SJCRH30 (cell line): ENCODE results near the gene LAPTM5. TPM values are rescaled to one million over a fixed set of nuclear protein-coding genes. Genes with fewer than 3 reads are reported as not detected.

Source experiments
- DNase-seq, 2 experiments: peaks; one replicate each; pipeline ENCODE4 v3.0.0-alpha.2; 2015 to 2020
- H3K27ac ChIP-seq: fragments of 250-450 bp; sonication (Bioruptor Pico); 2 replicates; pipeline ENCODE4 v1.5.1; 2020; ENCODE audit warnings: mild to moderate bottlenecking, moderate library complexity
- H3K27me3 ChIP-seq: fragments of 250-450 bp; sonication (Bioruptor Pico); 2 replicates; pipeline ENCODE4 v1.5.1; 2020; ENCODE audit warnings: mild to moderate bottlenecking, moderate library complexity
- H3K36me3 ChIP-seq: fragments of 250-450 bp; sonication (Bioruptor Pico); 2 replicates; pipeline ENCODE4 v1.5.1; 2020; ENCODE audit warnings: mild to moderate bottlenecking, moderate library complexity
- H3K4me1 ChIP-seq: fragments of 250-450 bp; sonication (Bioruptor Pico); 2 replicates; pipeline ENCODE4 v1.5.1; 2020; ENCODE audit warnings: mild to moderate bottlenecking, moderate library complexity
- H3K4me3 ChIP-seq: fragments of 250-450 bp; sonication (Bioruptor Pico); 2 replicates; pipeline ENCODE4 v1.5.1; 2020; ENCODE audit warnings: mild to moderate bottlenecking, moderate library complexity
- H3K9me3 ChIP-seq: fragments of 250-450 bp; sonication (Bioruptor Pico); replicated peaks from 2 replicates; pipeline ENCODE4 v1.5.1; 2020; ENCODE audit warnings: mild to moderate bottlenecking, moderate library complexity
- total RNA-seq: library from RNA; depleted of rRNA; stranded (reverse); fragments of >200 nt; shearing (Covaris generic); gene quantifications from 2 replicates; pipeline ENCODE4 v1.2.3, GENCODE V29; 2014

Gene LAPTM5
- total RNA-seq, 1 experiment from 2014 or later = 34.9 TPM

- peaks cover 26% of the 10 kb centered on the region for H3K4me1 ChIP-seq
- H3K4me3 ChIP-seq = no peak overlapping the region
- no peaks in the 10 kb centered on the region for H3K9me3 ChIP-seq
- peak overlapping the region; percentile 44 for H3K27ac ChIP-seq
- no peak for DNase-seq
- peaks cover 12% of the 10 kb centered on the region for H3K36me3 ChIP-seq
- H3K27me3 ChIP-seq = no peaks in the 10 kb centered on the region
Measured at GRCh38 chr1:30740251-30741238, 17.0 kb downstream of the LAPTM5 start.

GRCh38 chr1:30739601-30740000 is 18.0 kb downstream of the LAPTM5 start:
- Histone ChIP-seq H3K27ac (no peak overlapping the region), H3K36me3 (peaks cover 12% of the 10 kb centered on the region), H3K4me3 (no peak overlapping the region), H3K4me1 (peaks cover 26% of the 10 kb centered on the region), H3K27me3 (no peaks in the 10 kb centered on the region), H3K9me3 (no peaks in the 10 kb centered on the region)
- no peak for DNase-seq

- H3K9me3 ChIP-seq = no peaks in the 10 kb centered on the region
- H3K36me3 ChIP-seq = peaks cover 12% of the 10 kb centered on the region
- H3K4me1 ChIP-seq = peaks cover 29% of the 10 kb centered on the region
- H3K4me3 ChIP-seq = no peak overlapping the region
- no peaks in the 10 kb centered on the region for H3K27me3 ChIP-seq
- no peak overlapping the region for H3K27ac ChIP-seq
- DNase-seq = no peak
Measured at GRCh38 chr1:30738715-30739559, 18.6 kb downstream of the LAPTM5 start.

GRCh38 chr1:30738040-30738714 is 19.4 kb downstream of the LAPTM5 start:
- Histone ChIP-seq H3K4me3 (no peak overlapping the region), H3K4me1 (peaks cover 33% of the 10 kb centered on the region)

GRCh38 chr1:30737357-30738039 is 20.1 kb downstream of the LAPTM5 start:
- no peak for DNase-seq
- Histone ChIP-seq H3K27me3 (no peaks in the 10 kb centered on the region), H3K27ac (no peak overlapping the region), H3K4me3 (no peak overlapping the region), H3K9me3 (no peaks in the 10 kb centered on the region), H3K36me3 (peaks cover 12% of the 10 kb centered on the region), H3K4me1 (peaks cover 34% of the 10 kb centered on the region)

More at GRCh38 chr1:30738040-30738714, 19.4 kb downstream of the LAPTM5 start:
- Histone ChIP-seq H3K27me3 (no peaks in the 10 kb centered on the region), H3K36me3 (peaks cover 12% of the 10 kb centered on the region), H3K27ac (no peak overlapping the region), H3K9me3 (no peaks in the 10 kb centered on the region)
- DNase-seq = no peak

- H3K27ac ChIP-seq = no peak overlapping the region
- peaks cover 29% of the 10 kb centered on the region for H3K4me1 ChIP-seq
- DNase-seq = no peak
- no peaks in the 10 kb centered on the region for H3K9me3 ChIP-seq
- H3K27me3 ChIP-seq = no peaks in the 10 kb centered on the region
- H3K4me3 ChIP-seq = no peak overlapping the region
- H3K36me3 ChIP-seq = peaks cover 12% of the 10 kb centered on the region
Measured at GRCh38 chr1:30735668-30736498, 21.7 kb downstream of the LAPTM5 start.

GRCh38 chr1:30735124-30735523 is 22.4 kb downstream of the LAPTM5 start:
- no peaks in the 10 kb centered on the region for H3K27me3 ChIP-seq

GRCh38 chr1:30734580-30734979 is 23.0 kb downstream of the LAPTM5 start:
- H3K4me3 ChIP-seq = no peak overlapping the region
- H3K27ac ChIP-seq = no peak overlapping the region
- H3K36me3 ChIP-seq = peaks cover 12% of the 10 kb centered on the region
- no peaks in the 10 kb centered on the region for H3K27me3 ChIP-seq
- H3K9me3 ChIP-seq = no peaks in the 10 kb centered on the region
- no peak for DNase-seq
- peaks cover 34% of the 10 kb centered on the region for H3K4me1 ChIP-seq

More at GRCh38 chr1:30735124-30735523, 22.4 kb downstream of the LAPTM5 start:
- Histone ChIP-seq H3K36me3 (peaks cover 12% of the 10 kb centered on the region), H3K4me1 (peaks cover 31% of the 10 kb centered on the region), H3K27ac (no peak overlapping the region), H3K4me3 (no peak overlapping the region), H3K9me3 (no peaks in the 10 kb centered on the region)
- DNase-seq = no peak

- peaks cover 12% of the 10 kb centered on the region for H3K36me3 ChIP-seq
- DNase-seq = no peak
- no peaks in the 10 kb centered on the region for H3K9me3 ChIP-seq
- no peaks in the 10 kb centered on the region for H3K27me3 ChIP-seq
- H3K4me3 ChIP-seq = no peak overlapping the region
- peaks cover 38% of the 10 kb centered on the region for H3K4me1 ChIP-seq
- peak overlapping the region; percentile 92 for H3K27ac ChIP-seq
Measured at GRCh38 chr1:30734106-30734505, 23.5 kb downstream of the LAPTM5 start.

- H3K4me3 ChIP-seq = no peak overlapping the region
- no peaks in the 10 kb centered on the region for H3K9me3 ChIP-seq
- H3K27ac ChIP-seq = peak overlapping the region; percentile 92
- peaks cover 40% of the 10 kb centered on the region for H3K4me1 ChIP-seq
- no peaks in the 10 kb centered on the region for H3K27me3 ChIP-seq
- H3K36me3 ChIP-seq = peaks cover 6% of the 10 kb centered on the region; the same call in 1 of the 2 replicates
- DNase-seq = peak; percentile 59 to 60
Measured at GRCh38 chr1:30733493-30733892, 24.1 kb downstream of the LAPTM5 start.

- Histone ChIP-seq H3K4me3 (no peak overlapping the region), H3K36me3 (no peaks in the 10 kb centered on the region), H3K4me1 (peaks cover 49% of the 10 kb centered on the region), H3K27me3 (no peaks in the 10 kb centered on the region), H3K9me3 (no peaks in the 10 kb centered on the region), H3K27ac (peak overlapping the region; percentile 92)
- peak; percentile 95 to 97 for DNase-seq
Measured at GRCh38 chr1:30732277-30732996, 25.1 kb downstream of the LAPTM5 start.

- no peak for DNase-seq
- Histone ChIP-seq H3K36me3 (no peaks in the 10 kb centered on the region), H3K4me1 (peaks cover 50% of the 10 kb centered on the region), H3K27me3 (no peaks in the 10 kb centered on the region), H3K4me3 (no peak overlapping the region), H3K9me3 (no peaks in the 10 kb centered on the region), H3K27ac (no peak overlapping the region)
Measured at GRCh38 chr1:30731806-30732276, 25.7 kb downstream of the LAPTM5 start.
